ENCODE measurements around the gene BMP7. TPM values are rescaled to one million over a fixed set of nuclear protein-coding genes. Genes with fewer than 3 reads are reported as not detected.
A peak's percentile ranks its signal among the peaks of the same experiment; 100 is the strongest.

Gene BMP7
- total and polyA plus RNA-seq, 9 of the 15 experiments (the other 6 are each of a cell fraction or from before 2014, with no cell fraction given), result 0.18 TPM; not detected in 8

GRCh38 chr20:57251344-57251743, 15.1 kb downstream of the BMP7 start (continued):
- TF ChIP-seq KLF13 (tag; IDR thresholded peaks at IDR 0.05; ENCODE audit: borderline replicate concordance, low read depth) (no peak), ZNF609 (CRISPR knock-in tag; IDR thresholded peaks at IDR 0.05; ENCODE audit: borderline replicate concordance) (no peak), ATF2 (CRISPR knock-in tag; IDR thresholded peaks at IDR 0.05) (no peak), MAFK (IDR thresholded peaks at IDR 0.05; ENCODE audit: low read length) (peak; percentile 13; the same call in 1 of the 2 replicates), ESRRA (IDR thresholded peaks at IDR 0.05; ENCODE audit: borderline replicate concordance, low read depth) (peak; percentile 83), ARID1B (IDR thresholded peaks at IDR 0.05) (peak; percentile 68), BCLAF1 (IDR thresholded peaks at IDR 0.05; ENCODE audit: borderline replicate concordance in 1 of 2, control insufficient read depth in 1 of 2, low read depth in 2 of 2, low read length in 1 of 2) (peak in 1 of 2 experiments; percentile 7; a peak in 1 of 4 replicates), C11orf30 (IDR thresholded peaks at IDR 0.05; ENCODE audit: low read depth) (peak; percentile 36), ZNF217 (CRISPR knock-in tag; IDR thresholded peaks at IDR 0.05) (no peak), FOXA3 (CRISPR knock-in tag; conservative IDR thresholded peaks at IDR 0.05 in 1 of 2, IDR thresholded peaks at IDR 0.05 in 1 of 2) (no peak), HNRNPLL (IDR thresholded peaks at IDR 0.05; ENCODE audit: low read depth, low read length, poor library complexity, severe bottlenecking) (no peak)

Data from K562 (cell line).